Brain pericyte (primary cell): ENCODE measurements around the gene DNAAF6.

Experiments
- DNase-seq: peaks from one replicate; pipeline ENCODE4 v3.0.0-alpha.2; 2012; ENCODE audit warnings: low read depth, low spot score

The DNAAF6 gene

DNA sequence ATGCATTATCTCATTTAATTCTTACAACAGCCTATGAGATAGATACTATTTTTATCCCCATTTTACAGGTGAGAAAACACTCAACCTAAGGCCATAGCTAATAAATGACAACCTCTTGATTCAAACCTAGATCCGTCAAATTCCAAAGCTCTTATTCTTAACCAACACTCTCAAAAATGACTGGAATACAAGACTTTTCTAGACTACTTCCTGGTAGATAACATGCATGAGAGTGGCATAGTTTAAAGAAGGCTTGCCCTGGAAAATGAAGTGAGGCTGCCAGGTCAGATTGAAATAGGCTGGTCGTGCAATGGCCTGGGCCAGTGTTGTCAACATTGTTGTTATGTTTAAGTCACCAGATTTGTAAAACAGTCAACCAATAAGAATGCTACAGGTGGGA is 86.6 kb downstream of the DNAAF6 start:
- no peak for DNase-seq
